Uterus (tissue), 2 donors: ENCODE measurements around the gene KCNAB1.

Experiments
- CTCF ChIP-seq, 4 experiments: fragments of 200-600 bp in 2 of 4; fragments of 450-650 bp in 2 of 4; sonication (generic) in 2 of 4; IDR thresholded peaks; one replicate each; pipeline ENCODE4 v1.5.1; 2016 to 2019; ENCODE audit warnings: antibody characterized with exemption in 4 of 4, mild to moderate bottlenecking in 2 of 4, moderate library complexity in 1 of 4
- POLR2A ChIP-seq, 2 donors: fragments of 450-650 bp; IDR thresholded peaks; one replicate each; pipeline ENCODE4 v1.6.1; 2016; ENCODE audit warnings: antibody characterized with exemption in 2 of 2, mild to moderate bottlenecking in 1 of 2, moderate library complexity in 1 of 2

GRCh38 chr3:156170571-156170970 lies 50.2 kb downstream of the KCNAB1 start:
- TF ChIP-seq CTCF (IDR thresholded peaks at IDR 0.05): no peak
- no peak for TF ChIP-seq POLR2A (IDR thresholded peaks at IDR 0.05)
